Measurements from ENCODE around the gene ZNF462.

ZNF462 gene

GRCh38 chr9:106890608-106891007 lies 27.6 kb downstream of the ZNF462 start:
- no peak for TF ChIP-seq GATA3 (IDR thresholded peaks at IDR 0.05; ENCODE audit: low read depth, low read length)
- TF ChIP-seq GATA2 (IDR thresholded peaks at IDR 0.05; ENCODE audit: low read depth, low read length) = no peak

- TF ChIP-seq GATA3 (IDR thresholded peaks at IDR 0.05; ENCODE audit: low read depth, low read length) (no peak), GATA2 (IDR thresholded peaks at IDR 0.05; ENCODE audit: low read depth, low read length) (no peak)
Measured at GRCh38 chr9:106891286-106891685, 28.3 kb downstream of the ZNF462 start.

GRCh38 chr9:106892632-106893031 lies 29.7 kb downstream of the ZNF462 start:
- no peak for TF ChIP-seq GATA2 (IDR thresholded peaks at IDR 0.05; ENCODE audit: low read depth, low read length)
- TF ChIP-seq GATA3 (IDR thresholded peaks at IDR 0.05; ENCODE audit: low read depth, low read length) = no peak

- no peak for TF ChIP-seq GATA2 (IDR thresholded peaks at IDR 0.05; ENCODE audit: low read depth, low read length)
- TF ChIP-seq GATA3 (IDR thresholded peaks at IDR 0.05; ENCODE audit: low read depth, low read length) = no peak
Measured at GRCh38 chr9:106893088-106893487, 30.1 kb downstream of the ZNF462 start.

GRCh38 chr9:106896695-106897094 lies 33.7 kb downstream of the ZNF462 start:
- TF ChIP-seq GATA2 (IDR thresholded peaks at IDR 0.05; ENCODE audit: low read depth, low read length) (no peak), GATA3 (IDR thresholded peaks at IDR 0.05; ENCODE audit: low read depth, low read length) (no peak)

GRCh38 chr9:106897236-106897635 lies 34.3 kb downstream of the ZNF462 start:
- TF ChIP-seq GATA2 (IDR thresholded peaks at IDR 0.05; ENCODE audit: low read depth, low read length) (no peak), GATA3 (IDR thresholded peaks at IDR 0.05; ENCODE audit: low read depth, low read length) (no peak)

- TF ChIP-seq GATA2 (IDR thresholded peaks at IDR 0.05; ENCODE audit: low read depth, low read length) = no peak
- TF ChIP-seq GATA3 (IDR thresholded peaks at IDR 0.05; ENCODE audit: low read depth, low read length) = no peak
Measured at GRCh38 chr9:106897751-106898150, 34.8 kb downstream of the ZNF462 start.

GRCh38 chr9:106906129-106906528 lies 43.2 kb downstream of the ZNF462 start:
- TF ChIP-seq GATA3 (IDR thresholded peaks at IDR 0.05; ENCODE audit: low read depth, low read length) (no peak), GATA2 (IDR thresholded peaks at IDR 0.05; ENCODE audit: low read depth, low read length) (no peak)

- no peak for TF ChIP-seq GATA3 (IDR thresholded peaks at IDR 0.05; ENCODE audit: low read depth, low read length)
- TF ChIP-seq GATA2 (IDR thresholded peaks at IDR 0.05; ENCODE audit: low read depth, low read length) = no peak
Measured at GRCh38 chr9:106911951-106912350, 49.0 kb downstream of the ZNF462 start.

- TF ChIP-seq GATA3 (IDR thresholded peaks at IDR 0.05; ENCODE audit: low read depth, low read length) (no peak), GATA2 (IDR thresholded peaks at IDR 0.05; ENCODE audit: low read depth, low read length) (no peak)
Measured at GRCh38 chr9:106913276-106913675, 50.3 kb downstream of the ZNF462 start.

- TF ChIP-seq GATA3 (IDR thresholded peaks at IDR 0.05; ENCODE audit: low read depth, low read length) = no peak
- no peak for TF ChIP-seq GATA2 (IDR thresholded peaks at IDR 0.05; ENCODE audit: low read depth, low read length)
Measured at GRCh38 chr9:106915851-106916250, 52.9 kb downstream of the ZNF462 start.

GRCh38 chr9:106916466-106917235 lies 53.7 kb downstream of the ZNF462 start:
- TF ChIP-seq GATA3 (IDR thresholded peaks at IDR 0.05; ENCODE audit: low read depth, low read length) (no peak), GATA2 (IDR thresholded peaks at IDR 0.05; ENCODE audit: low read depth, low read length) (no peak)

- TF ChIP-seq GATA2 (IDR thresholded peaks at IDR 0.05; ENCODE audit: low read depth, low read length) = no peak
- TF ChIP-seq GATA3 (IDR thresholded peaks at IDR 0.05; ENCODE audit: low read depth, low read length) = no peak
Measured at GRCh38 chr9:106918825-106919509, 56.0 kb downstream of the ZNF462 start.

GRCh38 chr9:106920091-106920490 lies 57.1 kb downstream of the ZNF462 start:
- TF ChIP-seq GATA3 (IDR thresholded peaks at IDR 0.05; ENCODE audit: low read depth, low read length) = no peak
- no peak for TF ChIP-seq GATA2 (IDR thresholded peaks at IDR 0.05; ENCODE audit: low read depth, low read length)

GRCh38 chr9:106920701-106921283 lies 57.8 kb downstream of the ZNF462 start:
- no peak for TF ChIP-seq GATA3 (IDR thresholded peaks at IDR 0.05; ENCODE audit: low read depth, low read length)
- no peak for TF ChIP-seq GATA2 (IDR thresholded peaks at IDR 0.05; ENCODE audit: low read depth, low read length)
